HepG2 (cell line): ENCODE results near the gene CDKN1C. TPM values are rescaled to one million over a fixed set of nuclear protein-coding genes. Genes with fewer than 3 reads are reported as not detected.

Source experiments
- BORCS8-MEF2B ChIP-seq: sonication (generic); formaldehyde crosslinking; IDR thresholded peaks from 2 replicates; pipeline ENCODE4 v1.8.0; 2022; ENCODE audit warnings: mild to moderate bottlenecking, missing genetic modification reagents
- FLYWCH1 ChIP-seq: sonication (generic); formaldehyde crosslinking; IDR thresholded peaks from 2 replicates; pipeline ENCODE4 v1.8.1; 2023; ENCODE audit warnings: mild to moderate bottlenecking, missing genetic modification reagents
- HNRNPH1 ChIP-seq: fragments of 200-400 bp; formaldehyde crosslinking; optimal IDR thresholded peaks from 2 replicates; pipeline ENCODE3; 2017; ENCODE audit warnings: mild to moderate bottlenecking, low read depth, low read length
- HNRNPK ChIP-seq: fragments of 200-400 bp; formaldehyde crosslinking; IDR thresholded peaks from 2 replicates; pipeline ENCODE4 v1.6.1; 2018; ENCODE audit warnings: low read length, low read depth, moderate library complexity, mild to moderate bottlenecking; ENCODE audit not compliant: poor library complexity, severe bottlenecking
- RERE ChIP-seq: IDR thresholded peaks from 2 replicates; pipeline ENCODE4 v1.6.1; 2016; ENCODE audit warnings: low read depth, missing genetic modification reagents, missing compliant biosample characterization
- TSC22D2 ChIP-seq: sonication (generic); formaldehyde crosslinking; IDR thresholded peaks from 2 replicates; pipeline ENCODE4 v1.5.1; 2020; ENCODE audit warnings: missing genetic modification reagents, mild to moderate bottlenecking, borderline replicate concordance
- UBTF ChIP-seq: sonication (generic); formaldehyde crosslinking; IDR thresholded peaks from 2 replicates; pipeline ENCODE4 v1.4.0; 2020; ENCODE audit warnings: mild to moderate bottlenecking, missing genetic modification reagents
- ZBTB7B ChIP-seq: sonication (generic); formaldehyde crosslinking; IDR thresholded peaks from 2 replicates; pipeline ENCODE4 v1.4.0; 2020; ENCODE audit warnings: missing genetic modification reagents
- ZFY ChIP-seq: sonication (generic); formaldehyde crosslinking; IDR thresholded peaks from 2 replicates; pipeline ENCODE4 v1.4.0; 2020; ENCODE audit warnings: missing genetic modification reagents
- ZNF18 ChIP-seq: sonication (generic); formaldehyde crosslinking; IDR thresholded peaks from 2 replicates; pipeline ENCODE4 v1.8.0; 2022; ENCODE audit warnings: mild to moderate bottlenecking, missing genetic modification reagents; ENCODE audit not compliant: insufficient replicate concordance
- ZNF274 ChIP-seq: sonication (generic); formaldehyde crosslinking; IDR thresholded peaks from 2 replicates; pipeline ENCODE4 v1.5.1; 2020; ENCODE audit warnings: mild to moderate bottlenecking, missing genetic modification reagents
- ZNF580 ChIP-seq: IDR thresholded peaks from 2 replicates; pipeline ENCODE4 v1.6.1; 2016; ENCODE audit warnings: low read depth, borderline replicate concordance
- ZNF607 ChIP-seq: sonication (generic); formaldehyde crosslinking; IDR thresholded peaks from 2 replicates; pipeline ENCODE4 v1.5.1; 2020; ENCODE audit warnings: missing genetic modification reagents, mild to moderate bottlenecking, borderline replicate concordance
- ZNF687 ChIP-seq: sonication (generic); formaldehyde crosslinking; IDR thresholded peaks from 2 replicates; pipeline ENCODE4 v1.5.1; 2020; ENCODE audit warnings: mild to moderate bottlenecking, missing genetic modification reagents, moderate library complexity
- polyA plus RNA-seq, 8 experiments: library from polyadenylated mRNA; depleted of rRNA in 3 of 8; stranded (reverse) in 7 of 8; unstranded in 1 of 8; fragments of >200 nt; fragmentation: Illumina TruSeq in 4 of 8; extraction: Trizol in 4 of 8; gene quantifications; 2 replicates each; pipeline versions ENCODE4 v1.2.1 to v1.2.3, GENCODE V29; 2011 to 2016; ENCODE audit warnings: low read depth in 4 of 8, missing spikeins in 1 of 8, mixed read lengths in 1 of 8; ENCODE audit not compliant: insufficient read depth in 1 of 8
- total RNA-seq, 5 experiments: library from RNA; depleted of rRNA; stranded (reverse); fragments of >200 nt; fragmentation: Illumina TruSeq; extraction: Trizol; gene quantifications; 2 replicates each; pipeline ENCODE4 v1.2.3, GENCODE V29; 2016; ENCODE audit warnings: low read depth in 1 of 5

CDKN1C gene
- total and polyA plus RNA-seq, 2 of the 13 experiments (the other 11 are each of a cell fraction or from before 2014, with no cell fraction given): not detected

- TF ChIP-seq ZNF18 (CRISPR knock-in tag) (peak; percentile 31), BORCS8-MEF2B (CRISPR knock-in tag) (0 out of 2 replicates have a peak, but pooled peaks have one; percentile 31), FLYWCH1 (CRISPR knock-in tag) (no peak), UBTF (CRISPR knock-in tag) (peak; percentile 43; the same call in 1 of the 2 replicates), ZNF274 (CRISPR knock-in tag) (no peak), ZFY (no peak; the same call in 1 of the 2 replicates), HNRNPK (peak; percentile 87), ZNF607 (CRISPR knock-in tag) (no peak), ZNF687 (peak; percentile 49), TSC22D2 (no peak), ZBTB7B (CRISPR knock-in tag) (no peak; the same call in 1 of the 2 replicates), RERE (CRISPR knock-in tag) (no peak), ZNF580 (CRISPR knock-in tag) (no peak), HNRNPH1 (no peak)
Measured at GRCh38 chr11:2892215-2892966, 6.8 kb upstream of the CDKN1C start (continued).
